Measurements from ENCODE around the gene CDH13. TPM values are rescaled to one million over a fixed set of nuclear protein-coding genes. Genes with fewer than 3 reads are reported as not detected.
A peak's percentile ranks its signal among the peaks of the same experiment; 100 is the strongest.

CDH13 gene
- total RNA-seq, 1 experiment from 2014 or later, result not detected

DNA sequence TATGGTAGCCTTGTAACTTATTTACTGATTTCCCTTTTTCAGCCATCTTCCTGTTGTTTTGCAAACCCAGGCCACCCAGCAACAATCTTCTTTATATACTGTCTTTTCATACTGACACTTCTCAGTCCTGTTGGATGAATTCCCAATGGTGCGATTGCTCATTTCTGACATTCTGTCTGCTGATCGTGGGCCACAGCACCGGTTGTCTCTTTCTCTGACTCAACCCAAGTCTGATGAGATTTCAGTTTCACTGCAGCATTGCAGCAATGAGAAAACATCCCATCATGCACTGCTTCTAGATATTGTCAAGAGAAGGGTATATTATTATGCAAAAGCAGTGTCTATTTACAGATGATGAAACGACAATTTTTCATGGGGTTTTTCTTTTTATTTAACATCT, 831.8 kb downstream of the CDH13 start:
- peak; percentile 20 for DNase-seq (ENCODE audit: low read depth, low spot score)
- in situ Hi-C loops (cut with HindIII; ENCODE audit: low pct_unique_long_range_greater_than_20kb, low sequenced_read_pairs), result no loop called here

DNA sequence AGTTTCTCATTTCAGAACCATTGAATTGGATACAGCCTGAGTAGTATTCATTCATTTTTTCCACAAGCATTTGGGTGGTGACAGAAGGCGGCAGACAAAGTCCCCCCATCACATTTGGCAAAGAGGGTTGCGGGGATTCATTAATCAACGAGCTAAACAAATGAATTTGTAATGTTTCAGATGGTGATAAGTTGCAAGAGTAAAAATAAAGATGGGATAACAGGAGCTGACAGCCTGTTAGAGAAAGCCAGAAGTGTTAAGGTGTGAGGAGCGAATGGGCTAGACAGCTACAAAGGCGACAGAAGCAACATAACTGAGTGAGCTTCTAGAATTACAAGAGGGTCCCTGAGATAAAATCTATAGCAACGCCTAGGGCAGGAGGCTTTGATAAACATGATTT, 838.2 kb downstream of the CDH13 start:
- no peak for DNase-seq (ENCODE audit: low read depth, low spot score)
- in situ Hi-C loops (cut with HindIII; ENCODE audit: low pct_unique_long_range_greater_than_20kb, low sequenced_read_pairs), result no loop called here

DNA sequence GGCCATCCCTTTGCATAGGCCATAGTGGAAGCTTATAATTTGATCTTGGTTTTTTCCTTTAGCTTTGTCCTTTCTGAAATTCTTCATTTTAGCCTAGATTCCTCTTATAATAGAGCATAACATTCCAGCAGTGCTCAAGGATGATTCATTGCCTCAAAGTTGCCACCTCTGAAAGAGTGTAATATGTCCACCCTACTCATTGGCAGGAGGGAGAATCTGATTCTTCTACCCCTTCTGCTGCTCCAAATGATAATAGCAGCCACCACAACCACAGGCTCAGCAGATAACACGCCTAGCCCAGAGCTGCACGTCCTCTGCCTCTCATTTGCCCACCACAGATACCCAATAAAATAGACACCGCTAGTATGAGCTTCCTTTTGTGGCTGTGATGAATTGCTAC, 843.6 kb downstream of the CDH13 start:
- in situ Hi-C loops (cut with HindIII; ENCODE audit: low pct_unique_long_range_greater_than_20kb, low sequenced_read_pairs), result no loop called here
- no peak for DNase-seq (ENCODE audit: low read depth, low spot score)

DNA sequence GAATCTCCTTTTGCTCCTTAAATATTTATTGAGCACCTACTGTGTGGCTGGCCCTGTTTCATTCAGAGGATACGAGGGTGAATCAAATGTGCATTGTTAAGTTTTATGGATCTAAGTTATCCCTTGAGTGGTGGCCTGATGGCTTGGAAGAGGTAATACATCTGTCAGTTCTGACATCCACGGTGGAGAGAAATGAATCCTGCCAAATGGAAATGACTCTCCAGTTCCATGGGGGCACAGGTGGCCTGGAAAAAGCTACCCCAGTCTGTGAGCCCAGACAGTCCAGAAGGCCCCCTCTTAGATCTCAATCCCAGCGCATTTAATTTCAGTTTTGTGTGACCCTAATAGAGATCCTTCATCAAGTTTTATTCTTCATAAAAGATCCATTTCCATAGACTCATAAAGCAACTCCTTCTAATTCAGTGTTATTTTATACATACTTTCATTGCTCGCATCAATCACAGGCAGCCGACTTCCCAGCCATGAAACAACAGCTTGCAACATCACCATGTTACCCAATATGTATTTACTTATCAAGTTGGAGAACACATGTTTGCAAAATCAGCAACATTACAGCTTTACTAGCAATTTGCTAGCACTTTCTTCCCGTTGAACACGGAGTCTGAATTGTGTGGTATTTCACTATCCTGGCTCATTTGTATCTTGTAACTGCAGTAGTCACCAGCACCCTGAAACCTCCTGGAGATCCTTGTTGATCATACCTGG, 846.2 kb downstream of the CDH13 start:
- in situ Hi-C loops (cut with HindIII; ENCODE audit: low pct_unique_long_range_greater_than_20kb, low sequenced_read_pairs), result no loop called here
- DNase-seq (ENCODE audit: low read depth, low spot score), result no peak

DNA sequence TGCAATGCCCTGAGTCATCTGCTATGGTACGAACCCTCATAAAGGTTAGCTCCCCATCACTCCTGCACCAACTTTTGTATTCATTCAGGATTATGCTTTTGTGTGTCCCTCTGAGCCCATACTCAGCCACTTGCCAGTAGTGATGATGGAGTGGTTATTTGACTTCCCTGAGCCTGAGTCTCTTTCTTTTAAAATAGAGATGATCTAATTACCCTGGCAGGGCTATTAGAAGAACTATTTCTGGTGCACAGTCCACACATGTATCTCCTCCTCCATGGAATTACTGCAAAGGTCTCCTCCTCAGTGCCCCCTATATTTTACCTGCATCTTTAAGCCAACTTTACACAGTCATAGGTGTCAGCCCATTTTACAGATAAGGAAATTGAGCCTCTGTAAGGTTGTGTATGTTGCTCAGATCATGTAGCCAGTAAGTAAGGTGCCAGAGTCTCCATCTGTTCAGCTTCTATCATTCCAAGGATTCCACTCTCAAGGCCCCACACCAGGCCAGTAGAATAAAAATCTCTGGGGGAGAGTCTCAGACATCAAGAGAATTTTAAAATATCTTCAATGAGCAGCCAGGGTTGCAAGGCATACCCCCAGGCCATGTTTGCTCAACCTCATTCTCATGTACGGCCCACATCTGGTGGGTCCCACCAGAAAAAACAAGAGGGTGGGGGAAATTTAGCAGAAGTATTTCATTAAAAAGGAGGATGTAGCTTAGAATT, 847.3 kb downstream of the CDH13 start:
- in situ Hi-C loops (cut with HindIII; ENCODE audit: low pct_unique_long_range_greater_than_20kb, low sequenced_read_pairs), result no loop called here

DNA sequence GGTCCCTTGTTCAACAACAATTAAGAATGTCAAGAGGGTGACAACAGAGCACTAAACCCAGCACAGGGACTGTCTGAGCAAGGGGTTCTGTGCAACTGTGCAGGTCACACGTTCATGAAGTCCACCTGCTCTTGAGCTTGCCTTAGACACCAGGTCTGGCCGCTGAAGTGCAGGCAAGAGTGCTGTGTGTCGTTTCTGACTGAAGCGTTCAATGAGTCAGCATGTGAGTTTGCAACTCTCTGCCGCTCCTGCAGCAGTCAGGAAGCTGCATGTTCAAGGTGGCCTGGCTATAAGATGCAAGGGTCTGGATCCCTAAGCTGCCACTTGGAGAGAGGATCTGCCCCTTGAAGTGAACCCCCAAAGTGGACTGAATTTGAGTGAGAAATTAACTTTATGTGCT, 848.3 kb downstream of the CDH13 start:
- DNase-seq (ENCODE audit: low read depth, low spot score), result no peak
- in situ Hi-C loops (cut with HindIII; ENCODE audit: low pct_unique_long_range_greater_than_20kb, low sequenced_read_pairs), result no loop called here

More for the DNA sequence above, 847.3 kb downstream of the CDH13 start:
- no peak for DNase-seq (ENCODE audit: low read depth, low spot score)

DNA sequence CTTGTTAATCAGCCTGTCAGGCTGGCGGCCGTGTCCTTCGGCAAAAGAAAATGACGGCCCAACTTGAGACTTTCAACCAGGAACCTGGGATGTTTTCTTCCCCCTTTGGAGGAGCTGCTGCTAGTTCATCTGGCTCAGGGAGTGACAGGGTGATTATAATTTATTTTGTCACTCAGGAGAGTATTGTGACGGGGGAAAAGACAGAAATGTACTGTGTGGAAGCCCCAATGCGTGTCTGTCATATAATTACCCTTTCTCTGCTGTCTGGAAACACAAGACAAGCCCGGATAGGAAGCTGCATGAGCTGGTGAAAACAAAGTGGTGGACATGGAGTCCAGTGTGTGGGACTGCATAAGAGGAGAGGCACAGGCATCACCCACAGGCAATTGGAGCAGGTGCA, 854.8 kb downstream of the CDH13 start:
- DNase-seq (ENCODE audit: low read depth, low spot score), result no peak
- in situ Hi-C loops (cut with HindIII; ENCODE audit: low pct_unique_long_range_greater_than_20kb, low sequenced_read_pairs), result no loop called here

DNA sequence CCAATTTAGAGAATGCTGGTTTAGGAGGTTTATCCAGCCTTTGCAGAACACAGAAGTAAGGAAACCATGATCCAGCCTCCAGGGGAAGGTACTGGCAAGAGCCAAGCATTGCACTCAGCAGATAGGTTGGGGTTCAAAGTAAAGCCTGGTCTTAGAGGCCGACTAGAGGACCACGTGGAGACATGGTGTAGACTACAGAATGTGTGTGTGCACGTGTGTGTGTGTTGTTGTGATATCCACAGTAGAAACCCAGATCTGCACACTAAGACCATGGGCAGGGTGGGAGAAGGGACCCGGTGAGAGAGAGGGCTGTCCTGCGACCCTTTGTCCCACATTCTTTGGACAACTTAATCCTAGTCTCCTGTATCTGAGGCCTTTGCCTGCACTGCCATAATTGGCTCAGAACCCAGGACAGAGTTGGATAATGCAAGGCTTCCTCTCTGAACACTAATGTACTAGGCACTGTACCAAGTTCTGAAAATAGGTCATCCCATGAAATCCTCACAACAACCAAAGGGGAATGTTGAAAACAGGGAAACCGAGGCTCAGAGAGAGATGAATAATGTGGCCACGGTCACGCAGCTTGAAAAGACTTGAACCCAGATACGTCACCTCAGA, 855.9 kb downstream of the CDH13 start:
- in situ Hi-C loops (cut with HindIII; ENCODE audit: low pct_unique_long_range_greater_than_20kb, low sequenced_read_pairs), result no loop called here
- no peak for DNase-seq (ENCODE audit: low read depth, low spot score)

DNA sequence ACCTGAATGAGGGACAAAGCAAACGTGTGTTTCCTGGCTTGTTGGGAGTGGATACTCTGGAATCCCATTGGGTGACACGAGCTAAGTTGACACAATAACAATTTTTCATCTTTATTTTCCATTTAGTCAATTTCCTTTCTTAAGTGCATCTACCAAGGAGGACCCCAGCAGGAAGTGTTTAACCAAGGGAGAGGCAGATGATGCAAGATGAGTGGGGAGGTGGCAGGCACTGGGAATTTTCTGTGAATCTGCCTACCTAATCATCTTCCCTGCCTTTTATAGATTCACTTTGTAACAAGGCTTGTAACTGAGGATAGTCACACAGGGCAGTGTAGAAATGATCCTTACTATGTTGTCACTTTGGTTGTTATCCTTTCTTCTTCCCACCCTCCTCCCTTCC, 863.3 kb downstream of the CDH13 start:
- DNase-seq (ENCODE audit: low read depth, low spot score), result no peak
- in situ Hi-C loops (cut with HindIII; ENCODE audit: low pct_unique_long_range_greater_than_20kb, low sequenced_read_pairs), result no loop called here

DNA sequence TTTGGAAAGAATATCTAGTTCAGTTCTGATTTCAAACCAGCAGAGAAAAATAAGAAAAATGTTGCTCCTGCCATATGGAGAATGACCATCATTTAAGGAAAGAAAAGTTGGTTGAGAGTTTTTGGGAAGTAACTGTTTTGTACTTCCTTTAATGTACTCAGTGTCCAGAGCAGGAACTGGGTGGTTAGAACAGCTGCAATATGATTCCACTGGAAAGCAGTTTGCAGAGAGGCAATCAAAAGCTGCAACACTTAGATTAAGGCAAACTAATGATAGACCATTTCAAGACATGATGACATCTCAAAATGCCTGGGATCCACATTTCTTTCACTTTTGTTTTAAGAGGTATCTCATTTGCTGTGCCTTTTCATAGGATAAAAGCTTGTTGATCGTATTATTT, 867.7 kb downstream of the CDH13 start:
- DNase-seq (ENCODE audit: low read depth, low spot score), result no peak
- in situ Hi-C loops (cut with HindIII; ENCODE audit: low pct_unique_long_range_greater_than_20kb, low sequenced_read_pairs), result no loop called here

DNA sequence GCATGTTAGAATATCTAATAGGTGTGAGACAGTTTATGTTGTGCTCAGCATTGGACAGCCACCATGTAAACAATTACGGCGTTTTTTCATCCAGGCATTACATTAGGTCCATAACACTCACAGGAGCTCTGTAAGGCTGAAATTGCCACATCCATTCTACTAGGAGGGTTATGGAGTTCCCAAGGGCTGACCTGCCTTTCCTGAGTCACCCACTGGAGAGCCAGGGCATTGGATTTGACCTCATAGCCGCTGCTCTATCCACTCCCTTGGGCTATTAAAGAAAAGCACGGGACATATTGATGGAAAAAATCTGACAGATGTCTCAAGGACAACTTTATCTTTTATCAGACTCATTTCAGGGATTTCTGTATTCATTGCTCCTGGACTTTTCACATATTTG, 874.7 kb downstream of the CDH13 start:
- in situ Hi-C loops (cut with HindIII; ENCODE audit: low pct_unique_long_range_greater_than_20kb, low sequenced_read_pairs), result no loop called here
- DNase-seq (ENCODE audit: low read depth, low spot score), result no peak

DNA sequence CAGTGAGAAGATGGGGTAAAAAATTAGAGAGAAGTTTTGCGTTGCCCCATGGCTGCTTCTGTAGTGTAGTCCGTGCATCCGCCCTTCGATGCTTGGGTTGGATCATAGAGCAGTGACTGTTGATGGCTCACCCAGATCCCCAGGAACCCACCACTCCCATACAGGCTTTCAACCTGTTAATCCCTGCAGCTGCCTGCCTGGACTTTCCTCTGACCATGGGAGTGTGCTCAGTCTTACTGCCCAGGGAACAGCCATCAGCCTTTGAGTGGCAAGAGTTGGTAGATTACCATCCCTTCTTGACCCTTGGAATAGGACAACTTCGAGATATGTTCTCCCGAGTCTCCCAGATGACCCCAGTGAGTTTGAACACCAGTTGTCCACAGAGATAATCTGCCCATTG, 881.5 kb downstream of the CDH13 start:
- in situ Hi-C loops (cut with HindIII; ENCODE audit: low pct_unique_long_range_greater_than_20kb, low sequenced_read_pairs), result no loop called here
- DNase-seq (ENCODE audit: low read depth, low spot score), result no peak

DNA sequence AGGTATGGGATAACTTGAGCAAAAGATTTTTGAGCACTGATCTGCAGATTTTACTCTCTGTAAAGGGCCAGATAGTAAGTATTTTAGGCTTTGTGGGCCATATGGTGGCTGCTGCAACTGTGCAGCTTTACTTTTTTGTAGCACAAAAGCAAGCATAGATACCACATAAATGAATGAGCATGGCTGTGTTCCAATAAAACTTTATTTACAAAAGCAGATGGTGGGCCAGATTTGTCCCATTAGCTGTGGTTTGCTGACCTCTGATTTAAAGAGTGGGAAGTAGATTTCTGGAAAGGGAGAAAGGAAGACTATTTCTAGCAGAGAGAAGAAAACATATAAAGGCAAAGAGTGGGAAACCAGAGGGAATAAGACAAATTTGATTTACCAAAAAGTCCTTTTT, 882.5 kb downstream of the CDH13 start:
- DNase-seq (ENCODE audit: low read depth, low spot score), result no peak
- in situ Hi-C loops (cut with HindIII; ENCODE audit: low pct_unique_long_range_greater_than_20kb, low sequenced_read_pairs), result no loop called here

DNA sequence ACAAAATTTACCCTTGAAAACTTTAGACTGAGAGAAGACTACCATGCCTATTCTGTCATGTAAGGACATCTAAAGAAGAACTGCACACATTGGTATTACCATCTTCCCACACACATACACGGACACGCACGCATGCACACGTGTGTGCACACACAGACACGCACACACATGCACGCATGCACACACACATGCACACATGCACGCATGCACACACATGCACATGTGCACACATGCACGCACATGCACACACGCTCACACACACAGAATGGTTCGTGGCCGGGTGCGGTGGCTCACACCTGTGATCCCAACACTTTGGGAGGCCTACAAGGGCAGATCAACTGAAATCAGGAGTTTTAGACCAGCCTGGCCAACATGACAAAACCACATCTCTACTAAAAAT, 884.1 kb downstream of the CDH13 start:
- in situ Hi-C loops (cut with HindIII; ENCODE audit: low pct_unique_long_range_greater_than_20kb, low sequenced_read_pairs), result no loop called here
- DNase-seq (ENCODE audit: low read depth, low spot score), result no peak

DNA sequence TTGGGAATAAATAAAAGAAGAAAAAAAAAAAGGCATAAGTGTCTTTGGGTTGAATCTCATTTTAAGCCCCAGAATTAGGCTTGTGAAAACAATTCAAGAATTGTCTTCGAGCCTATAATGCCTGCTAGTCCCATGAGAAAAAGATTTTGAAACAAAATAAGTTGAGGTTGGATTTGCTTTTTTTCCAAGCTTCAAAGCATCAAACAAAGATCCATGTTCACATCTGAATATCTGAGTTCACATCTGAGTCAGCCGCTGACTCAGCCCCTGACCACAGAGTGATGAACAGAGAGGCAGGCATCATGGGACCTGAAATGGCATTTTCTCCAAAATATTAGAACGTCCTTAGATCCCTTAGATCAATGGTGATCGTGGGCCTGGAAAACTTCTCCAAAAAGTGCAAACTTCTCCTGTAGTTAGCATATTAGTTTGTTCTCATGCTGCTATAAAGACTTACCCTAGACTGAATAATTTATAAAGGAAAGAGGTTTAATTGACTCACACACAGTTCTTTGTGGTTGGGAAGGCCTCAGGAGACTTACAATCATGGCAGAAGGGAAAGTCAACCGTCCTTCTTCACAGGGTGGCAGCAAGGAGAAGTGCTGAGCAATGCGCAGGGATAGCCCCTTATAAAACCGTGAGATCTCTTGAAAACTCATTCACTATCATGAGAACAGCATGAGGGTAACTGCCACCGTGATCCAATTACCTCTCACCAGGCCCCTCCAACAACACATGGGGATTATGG, 886.4 kb downstream of the CDH13 start:
- in situ Hi-C loops (cut with HindIII; ENCODE audit: low pct_unique_long_range_greater_than_20kb, low sequenced_read_pairs), result no loop called here
- DNase-seq (ENCODE audit: low read depth, low spot score), result peak; percentile 11

DNA sequence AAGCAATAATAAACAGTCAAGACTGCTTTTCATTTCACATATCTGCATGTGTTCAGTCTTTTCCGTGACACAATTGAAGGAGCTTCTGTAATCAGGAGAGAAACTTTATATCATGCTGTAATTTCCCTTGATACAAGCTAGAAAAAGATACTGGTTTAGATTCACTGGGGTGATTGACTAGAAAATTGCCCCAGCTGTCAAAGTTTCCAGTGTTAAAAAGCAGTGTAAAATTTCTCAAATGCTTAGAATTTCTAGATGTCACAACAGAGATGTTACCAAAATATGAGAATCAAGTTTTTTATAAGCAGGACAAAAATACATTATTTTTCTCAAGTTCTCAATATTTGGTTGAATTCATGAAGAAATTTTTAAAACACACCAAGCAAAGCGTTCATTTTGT, 888.6 kb downstream of the CDH13 start:
- DNase-seq (ENCODE audit: low read depth, low spot score), result no peak
- in situ Hi-C loops (cut with HindIII; ENCODE audit: low pct_unique_long_range_greater_than_20kb, low sequenced_read_pairs), result no loop called here

DNA sequence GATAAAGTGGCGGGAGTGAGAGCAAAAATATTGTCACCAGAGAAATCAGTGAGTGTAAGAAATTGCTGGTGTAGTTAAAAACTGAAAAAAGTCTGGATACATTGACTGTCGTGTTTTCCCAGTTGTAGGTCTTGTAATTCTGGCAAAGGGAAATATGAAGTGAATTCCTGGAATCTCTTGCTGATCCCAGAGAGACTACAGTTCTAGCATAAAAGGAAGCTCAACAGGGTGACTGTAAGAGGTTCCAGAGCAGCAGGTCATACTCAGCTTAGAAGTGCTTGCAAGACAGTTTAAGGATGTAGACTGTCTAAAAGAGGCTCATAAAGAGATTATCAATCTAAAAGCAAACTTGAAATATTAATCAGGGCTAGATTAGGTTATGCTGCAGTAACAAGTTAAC, 890.2 kb downstream of the CDH13 start:
- in situ Hi-C loops (cut with HindIII; ENCODE audit: low pct_unique_long_range_greater_than_20kb, low sequenced_read_pairs), result no loop called here
- DNase-seq (ENCODE audit: low read depth, low spot score), result no peak

DNA sequence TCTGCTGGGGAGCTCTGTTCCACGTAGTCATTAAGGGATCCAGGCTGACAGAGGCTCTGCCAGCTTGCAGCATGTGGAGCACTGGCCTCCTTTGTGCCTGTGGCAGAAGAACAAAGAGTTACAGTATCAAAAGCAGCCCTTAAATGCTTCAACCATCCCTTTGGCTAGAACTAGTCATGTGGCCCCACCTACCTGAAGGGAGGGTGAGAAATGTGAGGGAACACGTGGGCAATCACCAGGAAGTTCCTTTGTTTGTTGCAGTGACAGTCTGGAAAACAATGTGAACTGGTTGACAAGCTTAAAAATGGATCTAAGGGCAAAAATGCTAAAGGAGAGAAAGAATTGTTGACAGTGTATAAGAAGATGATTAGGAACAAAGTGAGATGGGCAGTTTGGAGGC, 890.6 kb downstream of the CDH13 start:
- in situ Hi-C loops (cut with HindIII; ENCODE audit: low pct_unique_long_range_greater_than_20kb, low sequenced_read_pairs), result no loop called here
- DNase-seq (ENCODE audit: low read depth, low spot score), result peak; percentile 3
